ENCODE results near the gene ALG6.
A peak's percentile ranks its signal among the peaks of the same experiment; 100 is the strongest.
"Not testable (repeated sequence)": the region's sequence is repeated elsewhere in the genome, so short reads cannot be mapped to it uniquely, and the experiment has no call there.

Gene ALG6

GRCh38 chr1:63328122-63328521, 39.3 kb upstream of the ALG6 start:
- DNase-seq, result no peak

- DNase-seq, result no peak
These were observed 38.6 kb upstream of the ALG6 start for GRCh38 chr1:63328781-63329180.

GRCh38 chr1:63329621-63330330, 37.7 kb upstream of the ALG6 start:
- DNase-seq, result no peak

GRCh38 chr1:63330331-63330916, 37.0 kb upstream of the ALG6 start:
- no peak for DNase-seq

GRCh38 chr1:63342402-63342801, 25.0 kb upstream of the ALG6 start:
- DNase-seq, result no peak

- DNase-seq, result no peak
These were observed 23.5 kb upstream of the ALG6 start for GRCh38 chr1:63343922-63344321.

GRCh38 chr1:63350320-63350719, 17.1 kb upstream of the ALG6 start:
- no peak for DNase-seq

GRCh38 chr1:63352736-63353135, 14.7 kb upstream of the ALG6 start:
- DNase-seq, result no peak

- DNase-seq, result not testable (repeated sequence)
These were observed 11.2 kb upstream of the ALG6 start for GRCh38 chr1:63356234-63356633.

GRCh38 chr1:63359561-63359960, 7.9 kb upstream of the ALG6 start:
- no peak for DNase-seq

- DNase-seq, result no peak
These were observed 5.4 kb upstream of the ALG6 start for GRCh38 chr1:63362073-63362472.

- DNase-seq, result no peak
These were observed 4.8 kb upstream of the ALG6 start for GRCh38 chr1:63362578-63362977.

- no peak for DNase-seq
These were observed 4.4 kb upstream of the ALG6 start for GRCh38 chr1:63363014-63363413.

GRCh38 chr1:63366908-63367214, 566 bp upstream of the ALG6 start:
- no peak for DNase-seq

- peak in 1 of 58 donors; percentile 17 for DNase-seq
These were observed 704 bp downstream of the ALG6 start for GRCh38 chr1:63368131-63368530.

GRCh38 chr1:63379583-63379982, 12.2 kb downstream of the ALG6 start:
- DNase-seq, result no peak

- no peak for DNase-seq
These were observed 14.3 kb downstream of the ALG6 start for GRCh38 chr1:63381741-63382140.

GRCh38 chr1:63401945-63402344, 34.5 kb downstream of the ALG6 start:
- no peak for DNase-seq

- DNase-seq, result no peak
These were observed 36.0 kb downstream of the ALG6 start for GRCh38 chr1:63403386-63403785.

- DNase-seq, result no peak
These were observed 37.6 kb downstream of the ALG6 start for GRCh38 chr1:63405021-63405420.

GRCh38 chr1:63405987-63406386, 38.6 kb downstream of the ALG6 start:
- no peak for DNase-seq

- no peak for DNase-seq
These were observed 39.6 kb downstream of the ALG6 start for GRCh38 chr1:63407002-63407401.

GRCh38 chr1:63408331-63408730, 40.9 kb downstream of the ALG6 start:
- DNase-seq, result no peak

- DNase-seq, result no peak
These were observed 43.6 kb downstream of the ALG6 start for GRCh38 chr1:63411066-63411465.

Data from anterior cingulate cortex (tissue), 58 donors.